Right kidney (tissue), 1 donor: ENCODE results near the gene FAM53B.
A peak's percentile ranks its signal among the peaks of the same experiment; 100 is the strongest.
"Not testable (repeated sequence)": the region's sequence is repeated elsewhere in the genome, so short reads cannot be mapped to it uniquely, and the experiment has no call there.

Source experiments
- DNase-seq: peaks from one replicate; pipeline ENCODE4 v3.0.0-alpha.2; 2016

Gene FAM53B

DNA sequence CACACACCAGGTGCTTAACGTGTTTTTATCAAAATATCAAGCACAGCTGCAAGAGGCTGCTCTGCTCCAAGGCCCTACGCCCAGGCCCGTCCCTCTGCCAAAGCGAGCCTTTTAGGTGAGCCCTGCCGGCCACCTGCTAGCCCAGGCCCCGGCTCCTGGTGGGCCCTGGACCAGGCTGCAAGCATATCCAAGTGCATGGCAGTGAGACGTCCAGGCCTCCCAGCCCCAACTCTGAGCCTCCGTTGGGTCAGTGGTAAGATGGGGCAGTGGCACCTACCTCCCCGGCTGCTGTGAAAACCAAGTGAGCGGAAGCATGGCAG is 146.4 kb downstream of the FAM53B start:
- DNase-seq: no peak

DNA sequence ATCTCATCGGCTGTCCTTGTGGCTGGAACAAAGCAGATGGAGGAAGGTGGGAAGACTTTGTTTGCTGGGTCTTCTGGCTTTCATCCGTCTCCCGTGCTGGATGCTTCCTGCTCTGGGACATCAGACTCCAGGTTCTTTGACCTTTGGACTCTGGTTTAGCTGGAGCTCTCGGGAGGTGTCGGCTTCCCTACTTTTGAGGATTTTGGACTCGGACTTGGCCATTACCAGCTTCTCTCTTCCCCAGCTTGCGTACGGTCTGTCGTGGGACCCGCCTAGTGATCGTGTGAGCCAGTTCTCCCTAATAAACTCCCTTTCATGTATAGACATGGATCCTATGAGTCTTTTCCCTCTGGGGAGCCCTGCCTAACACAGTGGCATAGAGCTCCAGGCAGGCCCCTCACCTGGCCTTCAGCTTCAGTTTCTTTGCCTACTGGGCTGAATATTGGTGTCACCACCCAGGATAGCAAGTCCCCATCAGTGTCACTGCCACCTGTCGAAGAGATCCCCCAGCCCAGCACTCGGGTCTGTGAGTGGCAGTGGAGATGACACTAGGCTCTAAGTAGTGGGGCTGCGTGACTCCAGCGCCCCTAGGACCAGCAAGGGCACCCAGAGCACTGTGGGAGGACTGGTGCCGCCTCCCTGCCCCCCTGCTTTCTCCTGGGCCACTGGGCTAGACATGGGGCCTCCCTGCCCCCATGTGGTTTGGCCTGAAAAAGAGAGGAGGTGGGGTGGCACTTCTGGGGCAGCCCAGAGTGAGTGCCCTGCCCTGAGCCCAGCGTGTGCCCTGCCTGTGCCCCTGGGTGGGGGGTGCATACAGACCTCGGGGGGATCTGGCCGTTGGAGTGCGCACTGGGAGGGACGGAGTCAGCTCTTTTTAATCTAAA is 147.0 kb downstream of the FAM53B start:
- no peak for DNase-seq

DNA sequence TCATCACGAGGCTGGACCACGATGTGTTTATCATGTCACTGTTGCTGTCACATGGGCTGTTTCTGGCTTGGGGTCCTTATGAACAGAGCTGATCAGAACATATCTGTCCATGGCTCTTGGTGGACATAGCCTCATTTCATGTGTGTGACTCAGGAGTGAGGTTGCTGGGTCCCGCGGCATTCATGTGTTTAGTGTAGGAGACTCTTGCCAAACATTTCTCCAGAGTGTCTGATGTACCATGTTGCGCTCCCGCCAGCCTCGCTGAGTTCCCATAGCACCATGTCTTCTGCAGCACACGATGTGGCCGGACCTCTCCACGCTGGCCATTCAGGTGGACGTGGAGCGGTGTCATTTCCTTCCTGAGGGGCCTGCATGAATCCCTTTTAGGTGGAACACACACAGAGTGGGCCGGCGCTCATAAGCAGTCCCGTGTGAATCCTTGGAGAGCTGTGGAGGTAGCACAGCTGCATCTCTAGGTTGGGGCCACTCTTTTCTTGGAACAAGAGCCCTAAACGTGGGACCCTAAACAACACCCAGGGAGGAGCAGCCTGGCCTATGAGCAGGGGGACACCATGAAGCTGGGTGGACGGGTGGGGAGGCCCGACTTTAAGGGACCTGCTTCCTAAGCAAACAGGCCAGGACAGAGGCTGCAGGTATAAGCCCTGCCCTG is 147.9 kb downstream of the FAM53B start:
- no peak for DNase-seq

DNA sequence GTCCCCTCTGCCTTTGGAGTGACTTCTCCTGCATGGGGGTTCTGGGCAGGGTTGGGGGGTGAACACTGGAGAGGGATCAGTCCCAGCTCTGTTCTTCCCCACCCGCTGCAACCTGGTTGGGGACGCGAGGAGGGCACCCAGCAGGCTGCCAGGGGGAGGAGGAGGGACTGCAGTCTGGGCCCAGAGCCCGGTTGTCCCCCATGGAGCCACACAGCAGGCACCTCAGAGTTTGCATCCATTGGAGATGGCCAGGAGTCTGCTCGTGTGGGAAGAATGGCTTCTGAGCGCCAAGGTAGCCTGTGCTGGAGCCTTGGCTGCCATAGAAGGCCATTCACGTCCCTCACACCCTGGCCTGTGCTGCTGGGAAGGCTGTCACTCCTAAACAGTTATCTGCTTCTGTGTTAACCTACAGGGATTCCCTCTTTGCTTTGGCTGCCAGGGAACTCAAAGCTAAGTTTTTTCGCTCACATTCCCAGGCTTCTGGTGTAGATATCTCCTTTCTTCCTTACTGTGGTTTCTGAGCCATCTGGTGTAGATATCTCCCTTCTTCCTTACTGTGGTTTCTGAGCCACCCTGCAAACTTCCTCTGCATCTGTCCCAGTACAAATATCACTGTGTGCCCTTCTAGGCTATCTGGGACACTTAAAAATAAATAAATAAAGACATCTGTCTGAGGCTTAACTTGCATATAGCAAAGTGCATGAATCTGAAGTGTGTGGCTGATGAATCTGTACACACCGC is 148.9 kb downstream of the FAM53B start:
- no peak for DNase-seq

DNA sequence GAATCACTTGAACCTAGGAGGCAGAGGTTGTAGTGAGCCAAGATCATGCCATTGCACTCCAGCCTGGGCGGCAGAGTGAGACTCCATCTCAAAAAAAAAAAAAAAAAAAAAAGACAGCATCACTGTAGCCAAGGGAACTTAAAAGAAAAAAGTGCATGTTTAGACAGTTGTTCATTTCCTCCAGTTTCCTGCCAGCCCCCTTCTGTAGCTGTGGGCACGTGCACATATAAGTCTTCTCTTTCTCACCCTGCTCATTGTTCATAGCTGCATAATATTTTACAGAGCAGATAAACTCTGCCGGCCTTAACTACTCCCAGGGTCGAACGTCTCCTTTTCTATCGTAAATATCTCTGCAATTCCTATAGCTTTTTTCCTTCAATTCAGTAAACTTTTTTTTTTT is 149.9 kb downstream of the FAM53B start:
- no peak for DNase-seq

DNA sequence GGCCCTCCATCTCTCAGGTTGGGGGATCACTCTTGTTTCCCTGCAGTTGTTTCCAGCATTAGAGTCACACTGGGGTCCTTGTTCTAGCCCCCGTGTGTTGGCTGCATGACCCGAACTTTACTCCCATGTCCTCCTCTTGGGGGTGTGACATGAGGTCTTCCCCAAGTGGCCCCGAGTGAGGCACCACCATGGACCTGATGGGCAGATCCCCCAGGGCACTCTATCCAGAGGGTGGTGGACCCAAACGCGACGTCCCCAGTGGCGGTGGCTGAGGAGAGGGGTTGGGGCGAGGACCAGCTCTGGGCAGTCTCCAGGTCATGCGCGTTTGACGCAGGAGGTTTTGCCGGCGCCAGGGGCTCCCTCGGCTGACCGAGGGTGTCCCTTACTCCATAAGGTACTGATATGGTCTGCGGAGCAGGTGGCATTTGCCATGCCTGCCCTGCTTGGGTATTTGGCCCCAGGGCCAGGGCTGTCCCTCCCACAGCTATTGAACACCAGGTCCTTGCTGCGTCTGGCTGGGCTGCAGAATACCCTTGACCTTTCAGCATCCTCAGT is 150.7 kb downstream of the FAM53B start:
- no peak for DNase-seq

DNA sequence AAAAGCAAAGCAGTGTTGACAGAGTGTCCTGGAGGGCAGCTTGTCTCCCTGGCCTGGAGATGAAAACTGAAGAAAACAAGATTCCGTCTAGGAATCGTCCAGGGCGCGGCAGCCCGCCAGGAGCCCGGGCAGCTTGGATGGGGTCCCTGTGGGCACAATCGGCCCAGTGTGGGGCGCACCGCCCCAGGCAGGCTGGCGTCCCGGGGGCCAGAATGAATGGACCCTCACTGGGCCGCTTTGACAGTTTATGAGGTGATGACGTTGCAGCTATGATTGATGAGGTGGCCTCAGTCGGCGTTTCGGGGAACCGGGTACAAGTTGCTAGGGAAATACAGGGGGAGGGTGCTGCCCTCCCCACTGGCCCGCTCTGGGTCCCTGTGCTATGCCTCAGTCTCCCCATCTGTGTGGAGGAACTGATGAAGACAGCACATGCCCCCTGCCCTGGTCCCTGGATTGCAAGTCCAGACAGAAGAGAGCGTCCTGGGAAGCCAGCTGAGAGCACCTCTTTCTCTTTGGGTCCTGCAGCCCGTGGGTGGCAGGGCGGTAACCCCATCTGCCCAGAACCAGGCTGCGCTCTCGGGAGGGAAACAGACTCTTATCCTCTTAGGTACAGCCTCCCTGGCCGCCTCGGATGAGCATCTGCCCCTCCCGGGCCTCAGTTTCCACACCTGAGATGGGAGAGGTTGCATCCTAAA is 151.3 kb downstream of the FAM53B start:
- DNase-seq: no peak

DNA sequence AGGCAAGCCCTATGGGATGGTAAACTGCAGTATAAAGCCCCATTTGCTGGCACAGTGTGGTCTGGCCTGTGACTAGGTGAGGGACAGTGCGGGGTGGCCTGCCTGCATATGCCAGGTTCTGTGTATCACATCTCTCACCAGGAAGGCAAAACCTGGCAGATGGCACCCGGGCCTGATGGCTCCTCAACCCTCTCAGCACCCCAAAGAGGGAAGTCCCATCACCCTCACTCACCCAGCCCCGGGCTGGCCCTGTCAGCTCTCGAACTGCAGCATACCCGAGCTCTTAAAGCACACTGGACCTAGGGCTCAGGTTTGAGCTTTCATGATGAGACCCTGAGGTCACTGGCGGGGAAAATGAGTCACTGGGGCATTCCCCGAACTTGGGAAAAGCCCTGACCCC is 152.1 kb downstream of the FAM53B start:
- no peak for DNase-seq

DNA sequence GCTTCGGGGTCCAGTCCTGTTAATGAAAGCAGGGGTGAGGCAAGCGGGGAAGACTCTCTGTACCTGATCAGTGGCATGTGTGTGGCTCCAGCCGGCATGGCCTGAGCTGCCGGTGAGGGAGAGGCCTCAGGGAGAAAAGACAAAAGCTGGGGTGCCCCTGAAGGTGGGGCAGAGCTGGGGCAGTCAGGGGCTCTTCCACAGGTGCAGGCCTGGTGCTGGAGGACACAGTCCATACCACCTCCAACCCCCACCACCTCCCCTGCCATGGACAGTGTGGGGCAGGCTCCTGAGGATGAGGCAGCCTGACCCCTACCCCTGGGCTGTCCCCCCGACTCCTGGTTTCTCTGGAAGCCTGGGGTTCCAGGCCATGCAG is 153.1 kb downstream of the FAM53B start:
- no peak for DNase-seq

DNA sequence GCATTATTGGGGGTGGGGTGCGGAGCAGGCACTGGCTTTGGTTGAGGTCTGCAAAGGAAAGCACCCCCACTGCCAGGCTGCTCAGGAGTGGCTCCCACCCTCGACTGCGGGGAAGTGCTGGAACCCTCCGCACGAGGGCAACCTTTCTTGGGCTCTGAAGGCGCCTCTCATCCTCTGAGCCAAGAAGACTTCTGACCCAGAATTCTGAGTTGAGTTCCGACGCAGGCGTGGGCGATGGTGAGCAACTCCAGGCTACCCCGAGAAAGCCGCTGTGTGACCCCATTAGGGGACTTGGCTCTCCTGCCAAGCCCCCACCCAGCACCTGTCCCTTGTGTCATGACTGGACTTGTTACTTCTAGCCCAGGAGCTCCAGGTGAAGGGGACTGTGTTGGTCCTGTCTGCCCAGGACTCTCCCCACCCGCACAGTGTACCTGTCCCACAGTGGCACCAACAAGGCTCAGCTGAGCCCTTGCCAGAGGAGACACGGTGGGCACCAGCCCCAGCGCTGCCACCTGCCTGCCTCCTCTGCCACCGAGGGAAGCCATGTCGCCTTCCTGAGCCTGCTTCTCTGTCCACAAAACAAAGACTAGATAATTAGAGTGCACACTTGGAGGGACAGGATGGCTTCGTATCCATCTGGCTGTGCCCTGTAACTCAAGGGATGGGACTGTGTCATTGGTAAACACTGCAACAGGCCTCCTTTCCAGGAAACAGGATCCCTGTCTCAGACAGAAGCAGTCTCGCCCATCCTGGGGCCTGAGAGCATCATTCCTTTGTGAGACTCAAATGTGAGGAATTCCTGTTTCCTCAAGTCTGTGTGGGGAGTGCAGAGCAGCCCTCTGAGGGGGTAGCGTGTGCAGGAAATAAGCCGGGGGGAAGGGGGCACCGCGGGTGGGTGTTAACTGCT is 153.7 kb downstream of the FAM53B start:
- DNase-seq: no peak

DNA sequence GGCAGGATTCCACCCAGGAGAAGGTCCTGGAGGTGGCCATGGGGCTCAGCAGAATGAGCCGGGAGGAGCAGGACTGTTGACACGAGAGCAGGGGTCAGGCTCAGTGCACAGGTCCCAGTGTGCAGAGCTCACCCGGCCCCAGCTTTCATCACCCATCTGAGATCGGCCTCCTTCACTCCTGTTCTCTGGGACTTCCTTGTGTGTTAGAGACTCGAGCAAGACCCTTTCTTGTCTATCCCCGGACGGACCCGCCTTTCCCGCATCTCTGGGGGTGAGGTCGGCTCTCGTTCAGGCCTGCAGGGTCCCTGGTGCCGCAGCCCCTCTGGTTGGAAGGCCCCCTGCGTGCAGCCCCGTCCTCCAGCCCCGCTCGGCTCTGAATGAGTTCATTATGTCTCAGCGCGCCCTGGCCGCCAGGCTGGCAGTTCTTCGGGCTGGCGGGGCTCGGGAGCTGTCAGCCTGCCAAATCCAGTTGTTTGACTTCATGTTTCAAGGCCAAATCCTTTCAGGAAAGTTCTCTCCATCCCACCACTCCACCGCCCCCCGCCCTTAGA is 154.6 kb downstream of the FAM53B start:
- DNase-seq: no peak

DNA sequence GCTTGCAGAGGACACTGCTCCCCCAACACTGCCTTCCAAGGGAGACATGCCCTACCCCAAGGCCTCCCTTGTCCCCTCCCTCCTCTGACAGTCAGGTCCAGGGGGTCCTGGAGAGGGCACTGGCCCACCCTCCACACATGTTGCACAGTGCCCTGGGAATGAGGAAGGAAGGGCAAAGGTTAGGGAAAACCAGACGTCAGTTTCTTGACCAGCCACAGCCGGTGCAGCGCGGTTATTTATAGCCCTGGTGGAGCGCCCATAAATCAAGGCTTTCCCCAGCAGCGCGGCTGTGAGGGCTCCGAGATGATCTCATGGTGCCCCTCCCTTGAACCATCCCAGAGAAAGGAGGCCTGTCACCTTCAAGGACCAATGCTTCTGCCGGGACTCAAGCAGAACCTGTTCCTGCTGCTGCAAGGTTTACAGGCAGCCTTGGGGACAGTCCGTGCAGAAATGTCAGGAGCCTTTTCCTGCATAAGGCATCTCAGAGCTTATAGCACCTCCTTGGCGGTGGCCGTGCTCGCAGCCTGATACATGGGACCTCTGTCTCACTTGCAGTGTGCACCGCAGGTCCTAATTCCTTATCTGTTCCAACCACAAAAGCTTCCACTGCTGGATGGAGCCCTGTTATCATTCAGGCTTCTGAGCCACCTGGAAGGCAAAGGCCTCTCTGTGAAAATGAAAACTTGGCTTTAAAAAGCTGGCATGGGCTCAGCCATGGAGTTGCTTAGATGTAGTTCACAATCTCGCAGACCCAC is 155.3 kb downstream of the FAM53B start:
- DNase-seq: peak; percentile 70

DNA sequence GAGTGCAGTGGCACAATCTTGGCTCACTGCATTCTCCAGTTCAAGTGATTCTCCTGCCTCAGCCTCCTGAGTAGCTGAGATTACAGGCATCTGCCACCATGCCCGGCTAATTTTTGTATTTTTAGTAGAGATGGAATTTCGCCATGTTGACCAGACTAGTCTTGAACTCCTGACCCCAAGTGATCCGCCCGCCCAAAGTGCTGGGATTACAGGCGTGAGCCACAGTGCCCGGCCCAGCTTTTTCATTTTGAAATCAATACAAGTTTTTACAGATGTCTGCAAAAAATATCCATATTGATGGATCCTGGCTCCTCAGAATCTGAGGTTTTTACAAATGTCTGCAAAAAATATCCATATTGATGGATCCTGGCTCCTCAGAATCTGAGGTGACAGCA is 155.8 kb downstream of the FAM53B start:
- not testable (repeated sequence) for DNase-seq

DNA sequence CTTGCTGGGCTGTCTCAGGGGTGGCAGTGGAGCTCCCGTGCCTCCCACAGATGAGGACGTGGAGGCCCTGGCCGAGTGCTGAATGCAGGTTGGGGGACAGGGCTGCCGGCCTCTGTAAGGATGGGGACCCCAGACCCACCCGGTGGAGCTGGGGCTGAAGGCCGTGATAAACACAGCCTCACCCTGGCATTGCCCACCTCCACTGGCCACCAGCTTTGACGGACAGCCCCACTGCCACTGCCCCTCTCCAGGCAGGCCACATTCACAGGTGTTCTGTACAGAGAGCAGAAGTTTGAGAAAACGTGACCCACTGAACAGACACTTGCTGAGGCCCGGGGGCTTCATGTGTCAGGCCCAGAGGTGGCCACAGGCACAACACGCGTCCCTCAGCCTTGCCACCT is 156.4 kb downstream of the FAM53B start:
- no peak for DNase-seq

DNA sequence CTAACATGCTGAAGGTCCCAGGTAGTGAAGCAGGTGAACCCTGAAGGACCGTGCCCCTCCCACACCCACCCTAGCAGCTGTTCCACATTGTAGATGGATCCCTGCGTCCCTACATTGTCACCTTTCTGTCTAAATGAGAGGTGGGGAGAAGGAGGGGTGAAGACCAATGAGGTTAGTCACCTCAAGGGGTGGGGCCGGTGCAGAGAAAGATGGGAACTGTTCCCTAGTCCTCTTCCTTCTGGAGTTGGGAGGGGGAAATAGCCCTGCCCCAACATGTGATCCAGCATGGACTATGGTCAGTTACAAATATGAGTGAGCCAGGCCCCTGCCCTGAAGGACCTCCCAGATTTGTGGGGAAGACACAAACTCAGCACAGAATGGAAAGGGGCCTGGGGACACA is 158.0 kb downstream of the FAM53B start:
- DNase-seq: no peak

DNA sequence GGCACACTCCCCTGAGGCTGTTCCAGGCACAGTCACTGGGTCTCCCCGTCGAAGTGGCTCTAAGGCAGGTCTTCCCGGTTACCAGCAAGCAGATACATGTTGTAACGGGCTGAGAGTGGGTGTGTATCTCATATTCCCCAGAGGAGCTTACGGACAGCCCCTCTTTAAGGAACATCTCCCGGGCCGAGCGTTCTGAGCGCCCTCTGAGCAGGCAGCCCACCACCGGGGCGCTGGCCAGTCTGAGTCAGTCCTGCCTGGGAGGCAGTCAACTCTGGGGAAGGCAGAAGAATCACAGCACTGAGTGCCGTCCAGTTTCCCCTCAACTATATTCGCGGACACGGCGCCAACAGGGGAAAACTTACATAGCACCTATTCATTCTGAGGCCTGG is 165.2 kb downstream of the FAM53B start:
- DNase-seq: no peak

DNA sequence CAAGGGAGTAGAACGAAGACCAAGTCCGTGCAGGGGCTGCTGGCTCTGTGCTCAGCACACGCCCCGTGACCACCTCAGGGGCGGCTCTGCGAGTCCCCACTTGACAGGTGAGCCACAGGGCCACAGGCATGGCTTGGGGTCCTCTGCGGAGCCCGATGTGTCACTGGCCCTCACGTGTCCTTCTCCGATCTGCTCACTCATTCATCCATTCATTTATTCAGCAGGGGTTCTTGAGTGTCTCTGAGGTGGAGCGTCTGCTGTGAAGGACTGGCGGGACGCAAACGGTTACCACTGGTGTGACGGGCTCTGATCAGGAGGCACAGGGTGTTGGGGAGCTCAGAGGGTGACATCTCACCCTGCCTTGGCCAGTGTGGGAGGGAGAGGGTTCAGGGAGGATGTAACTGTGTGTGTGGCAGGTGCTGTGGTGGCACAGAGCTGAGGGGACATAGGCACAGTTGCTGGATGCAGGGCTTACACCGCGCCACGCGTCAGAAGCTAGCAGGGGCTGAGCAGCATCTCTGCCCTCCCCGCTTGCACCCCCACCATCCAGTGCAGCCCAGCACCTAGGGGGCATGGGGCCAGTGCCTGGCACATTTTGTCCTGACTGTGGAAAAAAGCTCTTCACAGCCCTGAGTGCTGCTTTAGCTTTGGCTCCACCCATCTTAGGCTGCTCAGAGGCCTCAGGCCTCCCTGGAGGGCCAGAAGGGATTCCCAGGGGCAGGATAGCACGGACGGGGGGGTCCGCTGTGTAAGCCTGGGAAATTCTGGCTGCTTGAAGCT is 165.8 kb downstream of the FAM53B start:
- DNase-seq: no peak

DNA sequence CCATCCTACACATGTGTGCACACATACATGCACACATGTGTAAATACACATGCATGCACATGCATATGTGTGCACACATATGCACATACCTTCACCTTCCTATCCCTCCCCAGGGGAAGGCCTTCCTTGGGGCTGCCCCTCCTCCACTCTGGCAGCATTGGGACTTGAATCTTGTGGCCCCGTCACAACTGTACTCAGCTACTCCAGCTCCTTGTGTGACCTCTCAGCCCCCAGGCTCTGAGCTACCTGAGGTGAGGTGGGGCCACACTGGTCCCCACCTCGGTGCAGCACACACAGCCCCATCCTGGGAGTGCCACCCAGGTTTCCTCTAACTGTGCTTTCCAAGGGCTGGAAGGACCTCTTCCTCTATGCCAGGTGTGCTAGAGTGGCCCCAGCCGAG is 166.5 kb downstream of the FAM53B start:
- DNase-seq: no peak
